AG10803 (cell line): ENCODE measurements around the gene MKNK2.

Experiments used
- DNase-seq: peaks from one replicate; pipeline ENCODE4 v3.0.0; 2010; ENCODE audit warnings: low read depth
- H3K4me3 ChIP-seq: 2 replicates; pipeline ENCODE4 v1.5.1; 2011; ENCODE audit warnings: mild to moderate bottlenecking, low read length, control low read depth
- CTCF ChIP-seq: conservative IDR thresholded peaks from 2 replicates; pipeline ENCODE4 v1.5.1; 2011; ENCODE audit warnings: mild to moderate bottlenecking, low read length, control low read depth, inconsistent platforms

MKNK2 gene

GRCh38 chr19:2014131-2014571 lies 36.9 kb downstream of the MKNK2 start:
- no peak for DNase-seq
- TF ChIP-seq CTCF = no peak
- H3K4me3 ChIP-seq = peak overlapping the region; percentile 72

- TF ChIP-seq CTCF = no peak
- DNase-seq = no peak
- no peak overlapping the region for H3K4me3 ChIP-seq
Observed at GRCh38 chr19:2013683-2013961, 37.4 kb downstream of the MKNK2 start.

- no peak for DNase-seq
- H3K4me3 ChIP-seq = no peak overlapping the region
- no peak for TF ChIP-seq CTCF
Observed at GRCh38 chr19:2012941-2013682, 37.9 kb downstream of the MKNK2 start.

- no peak for TF ChIP-seq CTCF
- H3K4me3 ChIP-seq = no peak overlapping the region
- DNase-seq = no peak
Observed at GRCh38 chr19:2011169-2011568, 39.9 kb downstream of the MKNK2 start.

GRCh38 chr19:2010135-2010668 lies 40.8 kb downstream of the MKNK2 start:
- TF ChIP-seq CTCF = no peak
- H3K4me3 ChIP-seq = no peak overlapping the region
- no peak for DNase-seq

- no peak for DNase-seq
Observed at GRCh38 chr19:2003874-2004273, 47.2 kb downstream of the MKNK2 start.

More at GRCh38 chr19:2003874-2004273, 47.2 kb downstream of the MKNK2 start:
- H3K4me3 ChIP-seq = no peak overlapping the region
- no peak for TF ChIP-seq CTCF
